Esophagus squamous epithelium (tissue), 4 donors: Measurements from ENCODE around the gene ARF4.

Experiments
- CTCF ChIP-seq, 6 experiments: fragments of 450-650 bp in 4 of 6; fragments of 200-600 bp in 2 of 6; sonication (generic) in 2 of 6; IDR thresholded peaks; one replicate each; pipeline ENCODE4 v1.5.1; 2016 to 2019; ENCODE audit warnings: antibody characterized with exemption in 6 of 6, mild to moderate bottlenecking in 4 of 6, moderate library complexity in 4 of 6
- POLR2A ChIP-seq, 4 donors: fragments of 450-650 bp; IDR thresholded peaks; one replicate each; pipeline ENCODE4 v1.6.1; 2017; ENCODE audit warnings: antibody characterized with exemption in 4 of 4, mild to moderate bottlenecking in 4 of 4, moderate library complexity in 3 of 4

- no peak for TF ChIP-seq POLR2A (IDR thresholded peaks at IDR 0.05)
- no peak for TF ChIP-seq CTCF (IDR thresholded peaks at IDR 0.05)
Observed at GRCh38 chr3:57624801-57625200, 27.7 kb upstream of the ARF4 start.
